PC-9 (cell line): Measurements from ENCODE around the gene S1PR4.

Experiments
- CTCF ChIP-seq: fragments of 200-600 bp; sonication (generic); conservative IDR thresholded peaks from 2 replicates; pipeline ENCODE4 v1.6.1; 2017; ENCODE audit warnings: mixed run types, antibody characterized with exemption, mild to moderate bottlenecking, moderate library complexity
- EZH2 ChIP-seq: fragments of 200-600 bp; sonication (generic); IDR thresholded peaks from 2 replicates; pipeline ENCODE4 v1.8.0; 2017; ENCODE audit warnings: antibody characterized with exemption, low read depth

- TF ChIP-seq CTCF (no peak), EZH2 (no peak)
Measured at GRCh38 chr19:3145909-3146676, 32.5 kb upstream of the S1PR4 start.
